Activated gamma-delta T cell (primary cell): ENCODE results near the gene PNMA6E.
"Not testable (repeated sequence)": the region's sequence is repeated elsewhere in the genome, so short reads cannot be mapped to it uniquely, and the experiment has no call there.

Experiments
- DNase-seq: peaks from one replicate; lab custom pipeline; 2025; lab: John Stamatoyannopoulos, UW

Gene PNMA6E

DNA sequence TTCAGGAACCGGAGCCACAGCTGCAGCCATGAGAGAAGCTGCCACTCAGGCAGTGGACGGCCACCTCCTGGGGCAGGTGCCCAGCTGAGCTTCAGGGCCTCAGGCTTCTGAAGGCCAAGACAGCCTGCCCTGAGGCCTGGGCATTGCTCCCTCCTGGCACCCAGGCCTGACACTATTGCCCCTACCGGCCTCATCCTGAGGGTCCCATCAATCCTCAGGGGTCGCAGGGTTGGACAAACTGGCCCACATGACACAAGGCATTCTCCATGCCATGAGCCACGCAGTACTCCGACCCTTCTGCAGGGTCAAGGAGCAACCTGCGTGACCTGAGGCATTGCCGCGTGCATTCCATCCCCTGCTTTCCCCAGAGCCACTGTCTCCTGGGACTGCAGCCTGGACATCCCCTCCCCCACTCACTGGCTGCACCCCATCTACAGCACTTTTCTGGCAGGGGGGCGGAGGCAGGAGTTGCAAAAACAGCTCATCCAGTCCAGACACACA lies 7.1 kb upstream of the PNMA6E start:
- DNase-seq = no peak

DNA sequence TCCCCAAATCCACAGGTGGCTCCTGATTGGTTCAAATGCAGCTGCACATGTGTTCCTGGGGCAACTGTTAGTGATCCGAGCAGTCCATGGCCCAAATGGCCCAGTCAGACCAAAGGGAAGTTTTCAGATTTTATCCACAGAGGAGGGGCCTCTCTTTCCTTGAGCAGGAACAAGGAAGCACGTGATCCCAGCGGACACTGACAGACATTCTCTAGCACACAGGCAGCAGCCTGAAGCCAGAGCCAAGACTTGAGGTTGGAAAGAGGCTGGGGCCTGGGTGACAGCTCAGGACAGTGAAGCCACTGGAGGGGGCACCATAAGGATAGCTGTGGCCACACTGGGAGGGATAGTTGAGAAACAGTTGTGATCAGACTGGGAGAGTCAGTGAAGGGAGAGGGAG lies 6.6 kb upstream of the PNMA6E start:
- no peak for DNase-seq

DNA sequence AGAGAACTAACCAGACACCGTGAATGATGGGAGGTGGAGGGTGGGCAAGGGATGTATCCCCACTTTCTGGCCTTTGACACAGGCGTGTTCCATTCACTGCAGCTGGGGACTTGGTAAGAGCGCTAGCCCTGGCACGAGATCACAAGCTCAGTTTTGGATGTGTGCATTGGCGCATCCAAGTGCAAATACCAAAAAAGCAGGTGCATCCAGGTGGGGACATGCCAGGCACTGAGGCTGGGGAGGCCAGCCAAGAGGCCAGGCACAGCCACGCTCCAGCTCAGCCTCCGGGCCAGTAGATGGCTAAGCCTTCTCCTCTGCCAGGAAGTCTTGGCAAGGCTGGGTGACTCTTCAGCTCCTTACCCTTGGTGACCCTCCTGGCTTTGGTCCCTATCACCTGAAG lies 5.8 kb upstream of the PNMA6E start:
- DNase-seq = no peak

DNA sequence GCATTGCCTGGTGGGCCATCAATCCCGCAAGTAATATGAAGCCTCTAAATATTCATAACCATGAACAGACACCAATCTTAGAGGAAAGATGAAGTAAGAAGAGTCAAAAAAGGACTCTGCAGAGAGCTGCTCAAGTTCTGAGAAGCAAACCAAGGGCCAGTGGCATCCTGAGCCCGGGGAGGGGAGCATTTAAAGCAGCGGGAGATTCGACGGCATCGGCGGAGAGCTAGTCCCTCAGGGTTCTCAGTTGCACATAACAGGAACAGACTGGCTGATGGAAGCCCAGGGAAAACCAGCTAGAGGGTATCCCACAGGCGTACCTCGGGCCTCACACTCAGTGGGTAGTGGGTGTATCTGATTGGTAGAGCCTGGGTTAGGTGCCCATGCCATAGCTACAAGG lies 4.9 kb upstream of the PNMA6E start:
- DNase-seq = no peak

DNA sequence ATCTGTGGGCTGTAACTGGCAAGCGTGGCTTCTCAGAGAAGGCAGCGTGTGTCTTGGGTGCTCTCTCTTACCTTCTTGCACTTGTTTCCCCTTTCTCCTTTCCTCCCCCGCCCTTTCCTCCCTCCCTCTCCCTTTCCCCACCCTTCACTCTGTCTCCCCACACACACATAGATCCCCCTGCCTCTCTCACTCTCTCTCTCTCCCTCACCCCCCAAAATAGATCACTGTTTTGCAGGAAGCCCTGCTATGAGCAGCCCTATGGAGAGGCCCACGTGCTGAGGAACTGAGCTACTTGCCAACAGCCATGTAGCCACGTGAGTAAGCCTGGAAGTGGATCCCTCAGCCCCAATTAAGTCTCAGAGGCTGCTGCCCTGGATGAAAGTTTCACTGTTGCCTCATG lies 4.3 kb upstream of the PNMA6E start:
- no peak for DNase-seq

DNA sequence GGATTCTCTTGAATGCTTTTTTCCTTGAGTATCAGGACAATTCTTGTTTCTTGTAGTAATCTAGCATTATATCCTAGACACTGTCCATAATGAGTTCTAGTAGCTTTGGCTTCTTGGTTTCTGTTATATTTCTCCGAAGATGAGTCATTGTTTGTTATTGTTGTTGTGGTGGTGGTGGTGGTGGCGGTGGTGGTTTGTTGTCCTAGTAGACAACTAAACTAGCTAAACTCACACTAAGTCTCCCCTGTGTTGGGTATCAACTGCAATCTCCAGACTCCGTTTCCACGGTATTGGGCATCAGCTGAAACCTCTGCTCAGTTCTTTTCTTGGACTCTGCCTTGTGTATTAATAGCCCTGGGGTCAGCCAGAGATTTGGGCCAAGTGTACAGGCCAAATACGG lies 3.2 kb upstream of the PNMA6E start:
- DNase-seq = not testable (repeated sequence)

DNA sequence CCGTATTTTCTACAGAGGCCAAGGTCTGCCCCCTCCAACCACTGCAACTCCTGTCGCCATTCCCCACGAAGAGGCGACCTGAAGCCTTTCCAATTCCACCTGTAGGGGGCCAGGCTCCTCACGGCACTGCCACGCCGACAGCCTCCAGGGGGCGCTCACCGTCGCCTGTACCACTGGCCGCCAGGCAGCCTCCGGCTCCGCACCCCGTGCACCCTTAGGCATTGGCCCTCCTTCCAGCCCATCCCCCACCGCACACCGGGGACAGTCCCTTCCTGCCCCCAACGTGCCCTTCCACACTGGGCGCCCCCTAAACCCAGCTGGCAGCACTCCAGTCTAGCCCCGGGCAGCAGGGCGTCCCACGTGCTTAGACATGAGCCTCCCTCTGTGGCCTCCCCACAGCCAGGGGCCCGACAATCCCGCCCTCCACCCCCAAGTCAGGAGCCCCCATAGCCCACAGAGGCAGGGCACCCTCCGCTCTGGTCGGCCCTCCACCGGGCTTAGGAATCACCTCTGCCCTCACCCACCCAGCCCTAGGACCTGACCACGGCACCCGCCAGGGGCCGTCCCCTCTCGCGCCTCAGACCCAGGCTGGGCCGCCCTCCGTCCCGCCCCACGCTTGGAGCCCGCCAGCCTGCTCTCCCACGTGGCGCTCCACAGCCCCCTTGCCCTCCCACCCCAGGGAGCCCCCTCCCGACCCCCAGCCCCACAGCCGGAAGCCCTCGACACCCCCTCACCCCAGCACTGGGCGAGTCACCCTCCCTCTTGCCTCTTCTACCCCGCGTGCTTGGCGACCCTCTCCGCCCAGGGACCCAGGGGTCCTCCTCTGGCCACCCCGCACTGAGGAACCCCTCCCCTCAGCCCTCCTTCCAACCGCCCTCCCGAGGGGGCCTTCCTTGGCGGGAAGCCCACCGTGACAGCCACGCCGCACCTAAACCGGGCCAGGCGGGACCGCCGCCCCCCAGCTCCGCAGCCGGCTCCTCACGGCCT lies 711 bp downstream of the PNMA6E start:
- no peak for DNase-seq

DNA sequence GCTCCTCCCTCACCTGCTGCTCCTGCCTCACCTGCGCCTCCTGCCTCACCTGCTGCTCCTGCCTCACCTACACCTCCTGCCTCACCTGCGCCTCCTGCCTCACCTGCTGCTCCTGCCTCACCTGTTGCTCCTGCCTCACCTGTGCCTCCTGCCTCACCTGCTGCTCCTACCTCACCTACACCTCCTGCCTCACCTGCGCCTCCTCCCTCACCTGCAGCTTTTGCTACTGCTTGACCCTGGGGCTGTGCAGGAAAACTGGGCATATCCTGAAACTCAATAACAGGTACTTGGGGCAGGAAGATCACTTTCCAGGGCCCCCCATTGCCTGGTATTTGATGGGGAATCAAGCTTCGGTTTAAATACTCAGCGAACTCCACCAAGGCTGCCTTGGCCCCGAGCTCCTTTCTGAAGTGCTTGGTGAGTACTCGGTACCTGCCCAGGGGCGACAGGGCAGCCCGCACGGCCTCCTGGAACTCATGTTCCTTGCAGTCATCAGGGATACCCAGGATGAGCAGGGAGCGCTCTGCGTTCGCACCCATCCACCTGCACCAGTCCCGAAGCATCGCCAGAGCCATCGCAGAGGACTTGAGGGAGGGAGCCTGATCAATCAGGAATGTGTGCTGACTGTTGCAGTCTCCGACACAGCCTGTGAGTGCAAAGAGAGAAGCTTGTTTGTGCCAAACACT lies 2.7 kb downstream of the PNMA6E start:
- no peak for DNase-seq

DNA sequence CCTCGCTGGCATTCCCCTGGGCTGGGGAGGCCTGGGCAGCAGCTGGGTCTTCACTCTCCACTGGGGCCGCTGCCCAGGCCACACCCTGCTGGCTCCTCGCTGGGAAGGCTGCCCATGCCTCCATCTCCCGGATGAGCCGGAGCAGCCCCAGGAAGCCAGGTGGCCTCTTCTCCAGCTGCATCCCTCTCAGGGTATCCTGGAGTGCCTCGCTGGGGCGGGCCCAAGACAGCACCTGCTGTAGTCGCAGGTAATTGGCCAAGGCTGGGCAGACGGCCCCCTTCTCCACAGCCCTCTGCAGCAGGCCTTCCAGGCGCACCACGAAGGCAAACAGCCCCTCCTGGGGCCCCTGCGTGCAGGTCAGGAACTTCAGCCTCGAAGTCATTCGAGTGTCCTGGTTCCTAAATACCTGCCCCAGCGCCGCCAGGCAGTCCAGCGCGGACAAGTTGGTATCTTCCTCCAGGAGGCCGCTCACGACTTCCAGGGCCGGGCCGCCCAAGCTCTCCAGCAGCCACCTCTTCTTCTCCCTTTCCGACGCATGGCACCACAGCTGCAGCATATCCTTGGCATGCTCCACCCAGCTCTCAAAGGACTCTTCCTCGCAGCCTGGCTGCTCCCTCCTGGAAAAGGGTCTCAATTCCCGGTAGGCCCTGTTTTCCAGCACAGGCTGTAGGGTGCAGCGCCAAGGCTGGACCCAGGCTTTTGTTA lies 3.7 kb downstream of the PNMA6E start:
- no peak for DNase-seq

DNA sequence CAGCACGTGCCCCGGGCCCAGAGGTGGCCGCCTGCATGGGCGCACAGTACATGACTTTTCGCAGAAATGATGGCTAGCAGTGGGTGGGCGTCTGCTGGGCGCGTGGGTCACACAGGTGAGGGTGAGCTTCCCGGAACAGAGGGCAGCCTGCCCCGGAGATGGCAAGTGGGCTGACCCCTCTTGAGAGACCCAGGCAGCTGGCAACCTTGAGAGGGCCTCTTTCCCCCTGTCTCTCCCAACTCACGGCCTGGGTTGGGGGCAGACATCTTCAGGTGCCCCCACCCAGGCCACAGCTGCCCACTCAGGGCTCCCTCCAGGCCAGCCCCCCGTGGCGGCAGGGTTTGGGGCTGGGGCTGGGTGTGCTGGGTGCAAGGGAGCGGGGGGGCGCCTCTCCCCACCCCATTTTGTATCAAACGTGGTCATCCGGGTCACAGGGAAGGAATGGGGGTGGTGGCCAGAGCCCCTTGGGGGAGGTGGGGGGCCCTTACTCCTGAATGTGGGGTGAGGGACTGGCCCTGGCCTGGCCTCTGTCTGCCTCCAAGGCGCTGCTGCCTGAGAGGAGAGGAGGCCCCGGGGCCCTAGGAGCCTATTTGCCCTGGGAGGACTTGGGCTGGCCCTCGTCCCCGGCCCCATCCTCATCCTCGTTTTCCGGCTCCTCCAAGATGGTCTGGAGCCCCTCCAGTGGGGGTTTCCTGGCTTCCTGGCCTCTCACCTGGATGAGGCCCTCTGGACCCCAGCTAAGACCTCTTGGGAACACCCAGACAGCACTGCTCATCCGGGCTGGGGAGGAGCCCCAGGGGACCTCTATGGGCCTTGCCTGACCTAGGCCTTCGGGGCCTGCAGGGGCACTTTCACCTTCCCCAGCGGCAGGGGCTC lies 4.6 kb downstream of the PNMA6E start:
- no peak for DNase-seq

DNA sequence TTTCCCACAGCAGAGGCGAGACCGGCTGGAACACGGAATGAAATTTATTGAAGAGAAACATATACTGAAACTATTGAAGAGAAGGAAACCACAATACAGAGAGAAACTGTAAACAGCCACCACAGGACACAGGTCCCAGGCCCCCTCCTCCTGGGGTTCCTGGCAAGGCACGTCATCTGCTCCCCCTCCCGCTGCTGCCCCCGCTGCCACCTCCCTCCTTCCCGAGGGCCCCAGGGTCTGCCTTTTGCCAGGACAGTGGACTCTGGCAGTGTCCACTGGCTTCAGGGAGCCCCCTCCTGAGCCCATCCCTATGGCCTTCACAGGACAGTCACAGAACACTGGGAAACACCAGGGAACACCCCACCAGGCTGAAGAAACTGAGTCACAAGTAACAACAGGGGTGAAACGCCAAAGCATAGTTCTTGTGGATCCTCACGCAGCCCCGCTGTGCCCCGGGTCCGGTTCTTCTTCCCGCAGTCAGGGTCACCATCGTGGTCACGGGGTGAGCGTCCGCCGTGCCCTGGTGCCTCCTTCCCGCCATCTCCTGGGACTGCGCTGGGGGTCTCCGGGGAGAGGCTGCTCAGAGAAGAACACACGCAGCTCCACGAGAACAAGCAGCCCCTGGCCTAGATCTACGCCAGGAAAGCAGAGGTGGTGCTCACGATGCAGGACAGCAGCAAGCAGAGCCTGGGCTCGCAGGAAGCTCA lies 5.4 kb downstream of the PNMA6E start:
- DNase-seq = no peak

DNA sequence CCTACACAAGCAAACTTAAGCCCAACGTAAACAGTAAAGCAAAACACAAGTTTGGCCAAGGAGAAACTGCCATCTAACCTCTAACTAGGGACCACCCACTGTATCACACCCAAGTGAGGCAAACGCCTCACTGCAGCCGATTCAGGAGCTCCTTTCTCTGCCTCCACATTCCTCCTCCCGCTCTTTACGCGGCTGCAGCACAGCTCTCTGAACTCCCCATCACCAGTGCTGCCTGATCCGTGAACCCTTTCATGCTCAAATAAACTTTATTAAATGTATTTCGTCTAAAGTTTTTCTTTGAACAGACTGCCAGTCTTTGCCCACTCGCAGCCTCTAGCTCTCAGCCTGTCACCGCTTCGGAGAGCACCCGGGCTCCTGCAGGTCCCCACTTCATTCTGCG lies 6.5 kb downstream of the PNMA6E start:
- no peak for DNase-seq

DNA sequence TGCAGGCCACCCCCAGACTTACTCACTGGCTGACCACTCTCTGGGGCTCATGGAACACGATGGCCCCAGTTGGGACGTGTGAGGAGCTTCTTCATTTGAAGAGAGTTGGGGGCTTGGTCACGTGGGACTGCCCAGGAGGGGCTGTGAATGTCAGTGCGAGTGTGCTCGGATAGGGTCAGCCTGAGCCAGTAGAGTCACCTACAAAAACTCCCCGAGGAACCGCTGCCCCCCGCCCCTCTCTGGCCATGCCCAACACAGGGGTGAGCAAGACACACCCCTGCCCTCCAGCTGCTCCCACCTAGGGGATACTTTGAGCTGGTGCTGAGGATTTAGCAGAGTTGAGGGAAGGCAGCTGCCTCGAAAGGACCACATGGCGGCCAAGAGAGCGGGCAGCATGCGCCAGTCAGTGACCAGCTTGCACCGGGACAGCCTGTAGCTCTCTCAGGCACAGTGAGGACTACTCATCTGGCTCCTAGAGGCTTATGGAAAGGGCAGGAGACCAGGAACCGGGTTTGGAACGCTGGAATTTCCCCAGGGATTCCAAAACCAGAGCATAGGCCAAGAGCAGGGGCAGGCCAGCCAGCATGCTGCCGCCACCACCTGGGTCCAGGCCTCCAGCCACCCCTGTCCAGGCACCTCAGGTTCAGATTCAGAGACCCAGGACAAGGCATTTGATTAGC lies 8.4 kb downstream of the PNMA6E start:
- DNase-seq = no peak

DNA sequence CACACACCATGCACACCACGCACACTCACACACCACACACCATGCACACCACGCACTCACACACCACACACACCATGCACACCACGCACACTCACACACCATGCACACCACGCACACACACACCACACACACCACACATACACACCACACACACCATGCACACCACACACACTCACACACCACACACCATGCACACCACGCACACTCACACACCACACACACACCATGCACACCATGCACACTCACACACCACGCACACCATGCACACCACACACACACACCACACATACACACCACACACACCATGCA lies 11.7 kb downstream of the PNMA6E start:
- DNase-seq = not testable (repeated sequence)

DNA sequence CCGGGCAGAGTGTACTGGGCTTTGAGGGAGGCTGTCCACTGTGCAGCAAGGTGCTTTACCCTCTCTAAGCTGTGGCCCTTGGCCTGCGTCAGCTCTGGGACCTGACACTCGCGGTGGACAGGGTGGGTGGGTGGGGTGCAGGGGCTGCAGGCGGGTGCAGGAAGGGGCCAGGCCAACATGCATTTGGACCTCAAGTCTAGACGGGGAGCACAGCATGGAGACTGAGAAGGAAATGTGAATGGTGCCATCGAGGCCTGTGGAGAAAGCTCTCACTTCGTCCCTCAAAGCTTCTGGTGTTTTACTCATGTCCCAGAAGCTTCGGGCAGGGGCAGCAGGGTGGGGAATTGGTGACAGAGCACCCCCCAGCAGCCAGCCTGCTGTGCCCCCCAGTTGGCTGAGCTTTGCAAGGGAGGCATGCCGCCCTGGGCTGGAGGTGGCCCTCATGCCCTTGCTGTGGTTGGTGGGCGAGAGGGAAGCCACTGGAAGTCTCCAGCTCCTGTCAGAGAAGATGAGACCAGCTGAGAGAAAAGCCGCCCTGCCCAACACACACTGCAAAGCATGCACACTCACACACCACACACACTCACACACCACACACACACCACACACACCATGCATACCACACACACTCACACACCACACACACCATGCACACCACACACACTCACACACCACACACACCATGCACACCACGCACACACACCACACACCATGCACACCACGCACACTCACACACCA lies 12.3 kb downstream of the PNMA6E start:
- no peak for DNase-seq

DNA sequence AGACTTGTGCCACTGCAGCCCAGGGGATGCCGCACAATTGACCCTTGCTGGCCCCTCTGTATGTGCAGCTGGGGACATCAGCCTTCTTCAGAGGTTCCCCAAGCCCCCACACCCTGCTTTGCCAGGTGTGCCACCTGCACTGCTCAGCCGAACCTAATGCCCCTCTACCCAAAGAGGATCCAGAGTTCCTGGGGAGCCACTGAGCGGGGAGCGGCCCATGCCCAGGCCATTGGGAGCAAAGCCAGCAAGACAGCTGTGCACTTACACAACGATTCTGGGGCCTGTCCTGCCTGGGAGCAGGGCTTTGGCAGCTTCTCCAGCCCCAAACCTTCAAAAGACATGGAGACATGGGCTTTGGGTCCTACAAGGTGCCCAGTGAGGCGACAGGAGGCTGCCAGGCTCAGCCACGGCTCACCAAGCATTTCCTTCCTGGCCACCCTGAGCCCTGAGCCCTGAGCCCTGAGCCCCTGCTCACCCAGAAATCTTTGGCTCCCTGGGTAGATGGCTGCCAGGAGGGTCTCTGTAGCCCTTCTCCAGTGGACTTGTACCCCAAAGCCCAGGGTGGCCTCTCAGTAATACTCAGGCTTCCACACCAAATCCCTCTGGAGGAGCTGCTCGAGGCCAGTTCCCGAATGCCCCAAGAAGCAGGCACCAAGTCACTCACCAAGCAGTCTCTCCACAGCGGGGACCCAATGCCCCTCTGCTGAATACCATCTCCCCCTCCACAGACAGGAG lies 13.0 kb downstream of the PNMA6E start:
- DNase-seq = no peak

DNA sequence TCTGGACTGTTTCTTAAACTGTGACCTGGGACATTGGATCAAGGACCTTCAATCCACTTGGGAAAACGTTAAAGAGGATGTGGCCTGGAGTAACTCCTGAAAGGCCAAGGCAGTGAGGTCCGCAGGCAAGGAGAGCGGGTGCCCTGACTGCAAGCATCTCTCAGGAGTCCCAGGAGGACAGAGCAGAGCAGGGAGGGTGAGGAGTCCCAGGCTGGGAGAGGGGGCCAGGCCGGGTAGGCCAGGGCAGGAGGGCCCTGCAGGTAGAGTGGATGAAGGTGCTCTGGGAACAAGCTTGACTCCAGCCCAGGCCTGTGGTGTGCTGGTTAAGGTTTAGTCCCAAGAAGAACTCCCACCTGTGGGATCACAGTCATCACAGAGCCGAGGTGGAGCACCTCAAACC lies 13.8 kb downstream of the PNMA6E start:
- DNase-seq = no peak

DNA sequence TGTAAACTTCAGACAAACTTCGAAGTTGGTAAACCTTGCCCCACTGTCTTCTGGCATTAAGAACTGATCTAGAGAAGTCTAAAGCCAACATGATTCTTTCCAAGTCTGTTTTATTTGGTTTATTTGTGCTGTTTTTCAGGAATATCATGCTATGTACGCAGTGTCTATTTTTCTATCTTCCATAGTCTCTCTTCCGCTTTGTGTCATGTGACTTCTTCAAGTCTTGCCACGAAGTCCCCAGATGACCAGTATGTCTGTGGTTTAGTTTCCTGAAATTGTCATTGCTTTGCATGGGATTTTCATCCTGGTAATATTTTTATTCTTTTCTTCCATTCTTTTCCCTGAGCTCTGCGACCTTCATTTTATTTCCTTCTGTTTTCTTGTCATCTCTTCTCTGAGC lies 15.1 kb downstream of the PNMA6E start:
- no peak for DNase-seq

DNA sequence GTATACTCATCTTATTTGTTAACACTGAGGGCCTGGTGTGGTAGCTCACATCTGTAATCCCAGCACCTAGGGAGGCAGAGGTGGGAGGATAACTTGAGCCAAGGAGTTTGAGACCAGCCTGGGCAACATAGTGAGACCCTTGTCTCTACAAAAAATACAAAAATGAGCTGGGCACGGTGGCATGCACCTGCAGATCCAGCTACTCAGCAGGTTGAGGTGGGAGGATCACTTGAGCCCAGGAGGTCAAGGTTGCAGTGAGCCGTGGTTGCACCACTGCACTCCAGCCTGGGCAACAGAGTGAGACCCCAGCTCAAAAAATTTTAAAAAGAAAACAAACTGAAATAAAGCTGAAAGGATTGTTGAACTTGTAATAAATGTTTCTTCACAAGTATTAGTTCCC lies 16.2 kb downstream of the PNMA6E start:
- DNase-seq = not testable (repeated sequence)
